ENCODE results near the gene PPIL6.

PPIL6 gene

DNA sequence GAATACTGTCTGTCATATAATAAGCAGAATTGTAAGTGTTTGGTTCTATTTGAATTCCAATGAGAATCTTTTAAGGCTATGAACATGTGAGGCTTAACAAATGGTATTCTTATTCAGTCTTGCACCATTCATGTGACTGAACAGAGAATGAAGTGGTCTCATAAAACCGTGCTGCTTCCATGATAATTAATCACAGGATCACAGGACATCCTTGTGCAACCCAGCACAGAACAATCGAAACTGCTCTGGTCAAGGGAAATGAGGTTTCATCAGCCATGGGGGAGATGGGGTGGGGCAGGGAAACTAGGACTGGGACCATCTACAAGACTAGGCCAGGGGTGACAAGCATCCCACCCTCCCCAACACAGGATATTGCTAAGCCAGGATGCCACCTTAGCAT, 6.0 kb downstream of the PPIL6 start:
- H3K9me3 ChIP-seq (ENCODE audit: insufficient read depth, low read length), result no peaks in the 10 kb centered on the region
- H3K79me2 ChIP-seq (ENCODE audit: low read length), result no peaks in the 10 kb centered on the region
- no peak overlapping the region for H2AFZ ChIP-seq (ENCODE audit: low read depth, low read length)
- TF ChIP-seq, protein P1, sequence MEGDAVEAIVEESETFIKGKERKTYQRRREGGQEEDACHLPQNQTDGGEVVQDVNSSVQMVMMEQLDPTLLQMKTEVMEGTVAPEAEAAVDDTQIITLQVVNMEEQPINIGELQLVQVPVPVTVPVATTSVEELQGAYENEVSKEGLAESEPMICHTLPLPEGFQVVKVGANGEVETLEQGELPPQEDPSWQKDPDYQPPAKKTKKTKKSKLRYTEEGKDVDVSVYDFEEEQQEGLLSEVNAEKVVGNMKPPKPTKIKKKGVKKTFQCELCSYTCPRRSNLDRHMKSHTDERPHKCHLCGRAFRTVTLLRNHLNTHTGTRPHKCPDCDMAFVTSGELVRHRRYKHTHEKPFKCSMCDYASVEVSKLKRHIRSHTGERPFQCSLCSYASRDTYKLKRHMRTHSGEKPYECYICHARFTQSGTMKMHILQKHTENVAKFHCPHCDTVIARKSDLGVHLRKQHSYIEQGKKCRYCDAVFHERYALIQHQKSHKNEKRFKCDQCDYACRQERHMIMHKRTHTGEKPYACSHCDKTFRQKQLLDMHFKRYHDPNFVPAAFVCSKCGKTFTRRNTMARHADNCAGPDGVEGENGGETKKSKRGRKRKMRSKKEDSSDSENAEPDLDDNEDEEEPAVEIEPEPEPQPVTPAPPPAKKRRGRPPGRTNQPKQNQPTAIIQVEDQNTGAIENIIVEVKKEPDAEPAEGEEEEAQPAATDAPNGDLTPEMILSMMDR (IDR thresholded peaks at IDR 0.05; ENCODE audit: low read depth, low read length), result no peak
- no peak for TF ChIP-seq EZH2phosphoT487 (IDR thresholded peaks at IDR 0.05; ENCODE audit: low read depth)
- no peak overlapping the region for H3K4me3 ChIP-seq (ENCODE audit: low read length)
- no peaks in the 10 kb centered on the region for H3K27me3 ChIP-seq (ENCODE audit: low read depth, low read length)
- no peaks in the 10 kb centered on the region for H4K20me1 ChIP-seq (ENCODE audit: insufficient read depth, low read length)
- no peaks in the 10 kb centered on the region for H3K36me3 ChIP-seq (replicated peaks; ENCODE audit: low read depth, low read length)
- H3K4me1 ChIP-seq (ENCODE audit: low read length), result peaks cover 7% of the 10 kb centered on the region
- no peak overlapping the region for H3K27ac ChIP-seq (ENCODE audit: low read length)
- H3K9ac ChIP-seq (ENCODE audit: low read length), result no peak overlapping the region
- no peak overlapping the region for H3K4me2 ChIP-seq (ENCODE audit: low read length)

DNA sequence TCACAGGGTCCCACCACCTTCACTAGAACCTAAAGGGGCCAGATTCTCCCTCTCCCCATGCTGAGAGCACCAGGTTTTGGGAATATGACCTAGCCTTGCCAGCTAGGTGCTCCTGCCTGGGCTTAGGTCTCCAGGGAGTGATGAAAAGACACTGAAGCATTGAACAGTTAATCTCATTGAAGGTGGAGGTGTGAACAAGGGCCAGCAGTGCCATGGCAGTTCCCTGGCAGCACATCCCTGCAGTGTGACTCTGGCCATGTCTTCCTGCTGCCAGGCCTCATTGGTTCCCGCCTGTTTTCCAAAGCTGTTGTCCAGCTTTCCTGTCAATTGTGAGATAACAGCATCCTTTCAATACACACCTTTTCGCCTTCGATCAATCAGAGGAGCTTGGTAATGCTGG, 10.9 kb downstream of the PPIL6 start:
- H3K27me3 ChIP-seq (ENCODE audit: low read depth, low read length), result no peaks in the 10 kb centered on the region
- no peak overlapping the region for H3K4me2 ChIP-seq (ENCODE audit: low read length)
- no peaks in the 10 kb centered on the region for H3K36me3 ChIP-seq (replicated peaks; ENCODE audit: low read depth, low read length)
- no peaks in the 10 kb centered on the region for H4K20me1 ChIP-seq (ENCODE audit: insufficient read depth, low read length)
- no peak overlapping the region for H2AFZ ChIP-seq (ENCODE audit: low read depth, low read length)
- no peaks in the 10 kb centered on the region for H3K79me2 ChIP-seq (ENCODE audit: low read length)
- H3K9ac ChIP-seq (ENCODE audit: low read length), result no peak overlapping the region
- no peaks in the 10 kb centered on the region for H3K9me3 ChIP-seq (ENCODE audit: insufficient read depth, low read length)
- peaks cover 7% of the 10 kb centered on the region for H3K4me1 ChIP-seq (ENCODE audit: low read length)
- H3K4me3 ChIP-seq (ENCODE audit: low read length), result no peak overlapping the region
- no peak overlapping the region for H3K27ac ChIP-seq (ENCODE audit: low read length)
- TF ChIP-seq, protein P1 (IDR thresholded peaks at IDR 0.05; ENCODE audit: low read depth, low read length), result no peak

DNA sequence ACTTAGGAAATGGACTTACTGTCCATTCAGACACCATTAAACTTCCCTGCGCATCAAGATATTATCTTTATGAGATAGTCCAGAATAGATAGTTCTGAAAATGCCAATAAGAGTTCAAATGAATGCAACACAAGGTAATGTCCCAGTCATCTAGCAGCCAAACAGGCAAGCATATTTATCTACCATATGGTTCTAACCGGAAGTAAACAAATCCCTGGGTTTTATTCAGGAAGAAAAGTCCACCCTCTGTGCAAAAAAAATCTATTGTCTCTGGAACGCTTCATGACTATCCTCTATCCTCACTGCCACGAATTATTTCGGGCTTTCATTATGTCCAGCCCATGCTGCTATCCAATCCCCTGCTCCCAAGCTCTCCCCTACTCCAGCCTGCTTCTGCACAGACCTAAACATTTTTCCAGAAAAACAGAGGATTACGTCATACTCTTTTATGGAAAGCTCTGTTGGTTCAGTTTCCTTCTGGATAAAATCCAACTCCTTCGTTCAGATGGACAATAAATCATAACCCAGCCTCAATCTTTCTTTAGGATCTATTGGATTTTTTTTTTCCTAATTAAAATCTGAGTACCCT, 11.4 kb downstream of the PPIL6 start:
- H2AFZ ChIP-seq (ENCODE audit: low read depth, low read length), result no peak overlapping the region
- H3K27ac ChIP-seq (ENCODE audit: low read length), result no peak overlapping the region
- H3K27me3 ChIP-seq (ENCODE audit: low read depth, low read length), result no peaks in the 10 kb centered on the region
- H3K9me3 ChIP-seq (ENCODE audit: insufficient read depth, low read length), result no peaks in the 10 kb centered on the region
- no peaks in the 10 kb centered on the region for H4K20me1 ChIP-seq (ENCODE audit: insufficient read depth, low read length)
- H3K4me2 ChIP-seq (ENCODE audit: low read length), result no peak overlapping the region
- H3K4me3 ChIP-seq (ENCODE audit: low read length), result no peak overlapping the region
- no peak overlapping the region for H3K9ac ChIP-seq (ENCODE audit: low read length)
- H3K79me2 ChIP-seq (ENCODE audit: low read length), result no peaks in the 10 kb centered on the region
- H3K4me1 ChIP-seq (ENCODE audit: low read length), result peaks cover 7% of the 10 kb centered on the region
- TF ChIP-seq, protein P1 (IDR thresholded peaks at IDR 0.05; ENCODE audit: low read depth, low read length), result no peak
- no peak for TF ChIP-seq EZH2phosphoT487 (IDR thresholded peaks at IDR 0.05; ENCODE audit: low read depth)
- no peaks in the 10 kb centered on the region for H3K36me3 ChIP-seq (replicated peaks; ENCODE audit: low read depth, low read length)

DNA sequence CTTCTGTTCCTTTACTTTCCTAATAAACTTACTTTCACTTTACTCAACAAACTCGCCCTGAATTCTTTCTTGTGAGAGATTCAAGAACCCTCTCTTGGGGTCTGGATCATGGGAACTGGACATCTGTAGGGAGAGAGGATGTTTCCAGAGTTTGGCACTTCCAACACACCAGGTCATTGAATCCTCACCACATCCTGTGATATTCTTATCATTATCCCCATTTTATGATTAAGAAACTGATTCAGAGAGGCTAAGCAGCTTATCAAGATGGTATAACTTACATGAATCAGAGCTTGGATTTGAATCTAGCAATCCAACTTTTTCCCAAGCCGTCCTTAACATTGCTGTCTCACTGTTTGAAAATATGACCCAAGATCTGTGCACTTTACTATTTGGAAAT, 15.5 kb downstream of the PPIL6 start:
- H3K9me3 ChIP-seq (ENCODE audit: insufficient read depth, low read length), result no peaks in the 10 kb centered on the region
- no peak overlapping the region for H3K27ac ChIP-seq (ENCODE audit: low read length)
- H3K27me3 ChIP-seq (ENCODE audit: low read depth, low read length), result no peaks in the 10 kb centered on the region
- no peak overlapping the region for H3K9ac ChIP-seq (ENCODE audit: low read length)
- H3K79me2 ChIP-seq (ENCODE audit: low read length), result no peaks in the 10 kb centered on the region
- no peaks in the 10 kb centered on the region for H3K36me3 ChIP-seq (replicated peaks; ENCODE audit: low read depth, low read length)
- TF ChIP-seq, protein P1 (IDR thresholded peaks at IDR 0.05; ENCODE audit: low read depth, low read length), result no peak
- TF ChIP-seq EZH2phosphoT487 (IDR thresholded peaks at IDR 0.05; ENCODE audit: low read depth), result no peak
- no peak overlapping the region for H3K4me2 ChIP-seq (ENCODE audit: low read length)
- no peaks in the 10 kb centered on the region for H3K4me1 ChIP-seq (ENCODE audit: low read length)
- H3K4me3 ChIP-seq (ENCODE audit: low read length), result no peak overlapping the region
- no peaks in the 10 kb centered on the region for H4K20me1 ChIP-seq (ENCODE audit: insufficient read depth, low read length)
- H2AFZ ChIP-seq (ENCODE audit: low read depth, low read length), result no peak overlapping the region

Data from OCI-LY3 (cell line).